HUES6 (cell line): ENCODE data around the gene ABT1.

Source experiments
- H3K27ac ChIP-seq: 2 replicates; pipeline ENCODE4 v1.7.0; 2013; ENCODE audit warnings: low read depth, mild to moderate bottlenecking, low read length, inconsistent platforms
- H3K27me3 ChIP-seq: 2 replicates; pipeline ENCODE4 v1.6.1; 2013; ENCODE audit warnings: low read length; ENCODE audit not compliant: control insufficient read depth, insufficient read depth
- H3K36me3 ChIP-seq: 2 replicates; pipeline ENCODE4 v1.6.1; 2013; ENCODE audit warnings: low read length; ENCODE audit not compliant: control insufficient read depth, insufficient read depth
- H3K4me1 ChIP-seq: 2 replicates; pipeline ENCODE4 v1.6.1; 2013; ENCODE audit warnings: low read length; ENCODE audit not compliant: control insufficient read depth, insufficient read depth
- H3K4me3 ChIP-seq: 2 replicates; pipeline ENCODE4 v1.5.1; 2013; ENCODE audit warnings: low read depth, low read length
- H3K9ac ChIP-seq: one replicate; pipeline ENCODE4 v1.6.1; 2013; ENCODE audit warnings: mild to moderate bottlenecking, low read length
- H3K9me3 ChIP-seq: 2 replicates; pipeline ENCODE4 v1.6.1; 2013; ENCODE audit warnings: low read depth, low read length; ENCODE audit not compliant: control insufficient read depth, insufficient read depth

Gene ABT1

DNA sequence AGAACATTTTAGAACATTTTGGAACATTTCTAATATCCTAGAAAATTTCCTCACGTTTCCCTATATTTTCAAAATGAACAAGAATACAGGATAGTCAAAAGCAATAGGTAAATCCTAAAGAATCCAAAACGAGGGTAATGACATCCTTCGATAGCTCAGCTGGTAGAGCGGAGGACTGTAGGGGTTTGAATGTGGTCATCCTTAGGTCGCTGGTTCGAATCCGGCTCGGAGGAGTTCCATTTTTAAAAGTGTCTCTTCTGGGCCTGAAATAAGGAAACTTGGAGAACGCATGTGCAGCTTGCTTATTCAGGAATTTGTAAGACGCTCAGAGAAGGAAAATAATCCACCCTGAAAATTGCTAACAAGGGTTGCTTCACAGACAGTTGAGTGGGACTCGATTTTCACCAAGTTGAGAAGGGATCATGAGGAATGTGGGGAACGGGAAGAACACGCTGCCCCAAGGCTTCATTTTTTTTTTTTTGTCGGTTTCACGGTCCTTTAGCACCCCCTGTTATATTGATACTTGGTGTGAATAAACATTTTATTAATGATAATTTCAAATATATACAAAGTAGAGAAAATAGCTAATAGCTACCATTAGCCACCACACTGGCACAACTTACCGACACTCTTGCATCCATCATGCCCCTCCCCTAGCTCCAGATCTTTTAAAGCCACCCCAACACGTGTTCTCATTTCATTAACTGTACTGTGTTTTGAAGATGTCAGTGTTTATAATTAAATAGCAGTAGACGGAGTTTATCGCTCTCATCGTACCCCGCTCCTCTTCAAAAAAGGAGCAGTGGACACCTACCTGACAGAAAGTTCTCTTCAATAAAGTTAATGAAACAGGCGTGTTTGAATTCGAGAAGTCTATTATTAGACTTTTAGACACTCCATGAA lies 1.8 kb upstream of the ABT1 start:
- Histone ChIP-seq H3K9ac (no peak overlapping the region), H3K4me1 (peaks cover 5% of the 10 kb centered on the region; the same call in 1 of the 2 replicates), H3K9me3 (no peaks in the 10 kb centered on the region), H3K27me3 (no peaks in the 10 kb centered on the region), H3K4me3 (peak overlapping the region; percentile 96), H3K36me3 (peaks cover 17% of the 10 kb centered on the region), H3K27ac (no peak overlapping the region)

DNA sequence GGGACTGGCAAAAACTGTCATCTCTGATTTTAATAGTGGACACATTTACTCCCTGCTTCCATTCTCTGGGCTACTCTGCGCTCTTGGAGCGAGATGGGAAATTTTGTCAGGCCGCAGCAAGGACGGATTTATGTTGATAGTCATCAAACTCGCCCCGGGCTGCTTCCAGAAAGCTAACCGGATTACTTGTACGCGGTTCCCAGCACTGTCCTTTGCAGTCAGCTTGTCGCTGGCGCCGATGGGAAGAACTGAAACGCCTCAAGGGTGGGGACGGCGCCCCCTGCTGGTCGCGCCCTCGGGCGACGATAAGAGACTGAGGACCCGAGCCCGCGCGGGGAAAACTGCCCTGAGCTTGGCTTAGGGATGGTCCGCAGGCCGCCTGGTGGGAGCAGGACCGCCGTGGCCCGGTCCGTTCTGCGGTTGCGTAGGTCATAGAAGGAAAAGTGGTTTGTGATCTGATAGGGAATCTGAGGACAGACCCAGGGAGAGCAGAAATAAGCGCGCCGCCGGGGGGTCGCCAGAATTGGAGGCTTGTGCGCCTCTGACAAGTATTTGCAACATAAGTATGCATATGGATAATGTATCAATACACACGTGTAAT lies 984 bp upstream of the ABT1 start:
- no peaks in the 10 kb centered on the region for H3K27me3 ChIP-seq
- peak overlapping the region; percentile 96 for H3K4me3 ChIP-seq
- H3K9ac ChIP-seq = no peak overlapping the region
- no peak overlapping the region for H3K27ac ChIP-seq
- peaks cover 5% of the 10 kb centered on the region; the same call in 1 of the 2 replicates for H3K4me1 ChIP-seq
- H3K36me3 ChIP-seq = peaks cover 17% of the 10 kb centered on the region
- H3K9me3 ChIP-seq = no peaks in the 10 kb centered on the region

DNA sequence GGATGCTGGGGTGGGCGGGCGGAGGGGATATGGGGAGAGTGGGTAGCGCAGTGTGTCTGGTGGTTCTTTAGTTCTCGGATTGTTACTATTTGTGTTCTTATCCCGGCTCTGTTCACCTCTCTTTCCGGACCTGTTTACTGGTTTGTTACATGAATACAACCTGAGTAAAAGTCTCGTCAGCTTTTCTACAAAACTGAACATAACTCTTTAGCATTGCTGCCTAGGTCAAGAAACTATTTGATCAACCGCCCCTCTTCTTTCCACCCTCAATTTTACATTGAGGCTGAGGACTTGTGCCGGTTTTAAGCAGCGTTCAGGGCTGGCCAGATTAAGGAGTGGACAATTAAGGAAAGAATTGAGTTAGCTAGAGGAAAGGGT lies 625 bp downstream of the ABT1 start:
- H3K9me3 ChIP-seq = no peaks in the 10 kb centered on the region
- no peak overlapping the region for H3K27ac ChIP-seq
- H3K4me3 ChIP-seq = peak overlapping the region; percentile 96
- peak overlapping the region; percentile 92 for H3K9ac ChIP-seq
- H3K4me1 ChIP-seq = peaks cover 5% of the 10 kb centered on the region; the same call in 1 of the 2 replicates
- peaks cover 17% of the 10 kb centered on the region for H3K36me3 ChIP-seq
- no peaks in the 10 kb centered on the region for H3K27me3 ChIP-seq

DNA sequence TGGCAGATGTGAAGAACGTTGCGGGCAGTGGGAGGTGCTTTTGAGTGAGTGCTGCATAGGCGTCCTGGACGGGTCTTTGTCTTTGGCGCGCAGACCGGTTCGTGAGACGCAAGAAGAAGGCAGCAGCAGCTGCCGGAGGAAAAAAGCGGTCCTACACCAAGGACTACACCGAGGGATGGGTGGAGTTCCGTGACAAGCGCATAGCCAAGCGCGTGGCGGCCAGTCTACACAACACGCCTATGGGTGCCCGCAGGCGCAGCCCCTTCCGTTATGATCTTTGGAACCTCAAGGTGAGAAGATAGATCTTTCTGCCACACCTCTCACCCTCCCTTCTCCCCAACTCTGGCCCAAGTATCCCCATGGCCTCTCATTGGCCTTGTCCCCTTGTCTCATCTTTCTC lies 1.1 kb downstream of the ABT1 start:
- Histone ChIP-seq H3K4me1 (peaks cover 5% of the 10 kb centered on the region; the same call in 1 of the 2 replicates), H3K27ac (no peak overlapping the region), H3K27me3 (no peaks in the 10 kb centered on the region), H3K9ac (no peak overlapping the region), H3K9me3 (no peaks in the 10 kb centered on the region), H3K4me3 (peak overlapping the region; percentile 96), H3K36me3 (peaks cover 17% of the 10 kb centered on the region)

DNA sequence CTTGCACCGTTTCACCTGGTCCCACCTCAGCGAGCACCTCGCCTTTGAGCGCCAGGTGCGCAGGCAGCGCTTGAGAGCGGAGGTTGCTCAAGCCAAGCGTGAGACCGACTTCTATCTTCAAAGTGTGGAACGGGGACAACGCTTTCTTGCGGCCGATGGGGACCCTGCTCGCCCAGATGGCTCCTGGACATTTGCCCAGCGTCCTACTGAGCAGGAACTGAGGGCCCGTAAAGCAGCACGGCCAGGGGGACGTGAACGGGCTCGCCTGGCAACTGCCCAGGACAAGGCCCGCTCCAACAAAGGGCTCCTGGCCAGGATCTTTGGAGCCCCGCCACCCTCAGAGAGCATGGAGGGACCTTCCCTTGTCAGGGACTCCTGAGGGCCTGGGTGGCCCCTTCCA lies 1.5 kb downstream of the ABT1 start:
- H3K36me3 ChIP-seq = peaks cover 17% of the 10 kb centered on the region
- H3K27ac ChIP-seq = no peak overlapping the region
- no peak overlapping the region; the same call in 1 of the 2 replicates for H3K4me3 ChIP-seq
- no peaks in the 10 kb centered on the region for H3K27me3 ChIP-seq
- H3K9me3 ChIP-seq = no peaks in the 10 kb centered on the region
- peaks cover 5% of the 10 kb centered on the region; the same call in 1 of the 2 replicates for H3K4me1 ChIP-seq
- H3K9ac ChIP-seq = no peak overlapping the region

- H3K4me3 ChIP-seq = no peak overlapping the region
- H3K36me3 ChIP-seq = peaks cover 17% of the 10 kb centered on the region
- no peak overlapping the region for H3K27ac ChIP-seq
- peaks cover 5% of the 10 kb centered on the region; the same call in 1 of the 2 replicates for H3K4me1 ChIP-seq
- no peak overlapping the region for H3K9ac ChIP-seq
- H3K27me3 ChIP-seq = no peaks in the 10 kb centered on the region
- no peaks in the 10 kb centered on the region for H3K9me3 ChIP-seq
Measured at GRCh38 chr6:26599134-26599533, 2.4 kb downstream of the ABT1 start.

DNA sequence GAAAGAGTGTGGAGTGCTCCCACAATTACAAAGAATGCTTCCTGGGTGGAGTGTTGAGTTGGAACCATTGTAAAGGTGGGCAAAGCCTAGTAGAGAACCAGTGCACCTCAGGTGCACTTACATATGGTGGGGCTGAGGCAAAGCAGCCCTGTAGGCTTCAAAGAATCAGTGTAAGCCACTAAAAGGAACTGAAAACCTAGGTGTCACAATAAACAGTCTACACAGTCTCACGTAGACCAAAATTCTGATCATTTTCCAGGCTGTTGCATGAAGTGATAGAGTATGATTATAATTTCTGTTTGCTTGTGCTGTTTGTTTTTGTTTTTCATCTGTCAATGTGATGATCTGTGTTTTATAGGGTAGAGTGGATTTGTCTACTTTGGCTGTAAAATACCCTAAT lies 2.8 kb downstream of the ABT1 start:
- no peak overlapping the region for H3K27ac ChIP-seq
- H3K27me3 ChIP-seq = no peaks in the 10 kb centered on the region
- H3K9me3 ChIP-seq = no peaks in the 10 kb centered on the region
- peaks cover 17% of the 10 kb centered on the region for H3K36me3 ChIP-seq
- H3K9ac ChIP-seq = no peak overlapping the region
- no peak overlapping the region for H3K4me3 ChIP-seq
- H3K4me1 ChIP-seq = peaks cover 5% of the 10 kb centered on the region; the same call in 1 of the 2 replicates

DNA sequence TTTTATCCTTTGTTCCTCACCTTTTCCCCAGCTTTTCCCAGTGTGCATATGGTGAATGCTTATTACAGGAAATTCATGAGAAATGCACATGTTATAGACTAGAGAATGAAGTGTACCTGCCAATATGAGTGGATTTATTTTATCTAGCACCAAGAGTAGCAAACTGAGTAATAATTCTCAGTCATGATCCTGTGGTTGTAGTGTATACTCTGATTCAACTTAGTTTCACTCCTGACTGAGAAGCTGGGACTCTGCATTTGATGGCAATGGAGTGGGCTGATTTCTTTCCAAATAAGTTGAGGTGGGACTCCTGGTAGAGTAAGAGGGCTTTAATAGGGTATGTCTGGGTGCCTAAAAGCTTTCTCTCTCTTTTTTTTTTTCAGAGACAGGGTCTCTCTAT lies 4.0 kb downstream of the ABT1 start:
- Histone ChIP-seq H3K4me3 (no peak overlapping the region), H3K27me3 (peaks cover 3% of the 10 kb centered on the region; the same call in 1 of the 2 replicates), H3K27ac (no peak overlapping the region), H3K9me3 (no peaks in the 10 kb centered on the region), H3K36me3 (peaks cover 17% of the 10 kb centered on the region), H3K9ac (no peak overlapping the region), H3K4me1 (peaks cover 5% of the 10 kb centered on the region; the same call in 1 of the 2 replicates)

- H3K27me3 ChIP-seq = peaks cover 6% of the 10 kb centered on the region; the same call in 1 of the 2 replicates
- H3K9ac ChIP-seq = no peak overlapping the region
- H3K4me1 ChIP-seq = peaks cover 5% of the 10 kb centered on the region; the same call in 1 of the 2 replicates
- H3K36me3 ChIP-seq = peaks cover 17% of the 10 kb centered on the region
- no peaks in the 10 kb centered on the region for H3K9me3 ChIP-seq
- H3K4me3 ChIP-seq = no peak overlapping the region
- no peak overlapping the region for H3K27ac ChIP-seq
Measured at GRCh38 chr6:26602262-26602661, 5.5 kb downstream of the ABT1 start.

DNA sequence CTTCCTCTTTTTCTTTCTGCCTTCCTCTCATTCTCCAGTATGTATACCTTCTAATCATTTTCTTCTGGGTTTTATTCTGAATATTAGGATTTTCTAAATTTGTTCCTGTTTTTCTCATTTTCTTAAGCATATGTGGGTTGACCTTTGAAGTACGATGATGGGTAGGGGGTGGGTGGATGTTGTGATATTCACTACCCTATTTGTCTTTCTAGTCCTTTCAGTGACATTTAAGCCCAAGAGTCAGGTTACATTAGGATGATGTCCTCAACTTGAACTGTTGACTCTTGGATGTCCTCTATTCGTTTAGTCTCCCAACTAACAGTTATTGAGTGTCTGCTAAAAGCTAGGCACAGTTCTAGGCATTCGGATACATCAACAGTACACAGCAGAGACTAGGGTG lies 7.3 kb downstream of the ABT1 start:
- peaks cover 9% of the 10 kb centered on the region; the same call in 1 of the 2 replicates for H3K36me3 ChIP-seq
- no peak overlapping the region for H3K9ac ChIP-seq
- peaks cover 6% of the 10 kb centered on the region; the same call in 1 of the 2 replicates for H3K27me3 ChIP-seq
- no peak overlapping the region for H3K4me3 ChIP-seq
- no peaks in the 10 kb centered on the region for H3K9me3 ChIP-seq
- H3K4me1 ChIP-seq = no peaks in the 10 kb centered on the region
- H3K27ac ChIP-seq = no peak overlapping the region

GRCh38 chr6:26604797-26605196 lies 8.0 kb downstream of the ABT1 start:
- Histone ChIP-seq H3K27ac (no peak overlapping the region), H3K4me1 (no peaks in the 10 kb centered on the region)

More at GRCh38 chr6:26604797-26605196, 8.0 kb downstream of the ABT1 start:
- peaks cover 12% of the 10 kb centered on the region; the same call in 1 of the 2 replicates for H3K27me3 ChIP-seq
- H3K9me3 ChIP-seq = no peaks in the 10 kb centered on the region
- H3K4me3 ChIP-seq = no peak overlapping the region
- H3K36me3 ChIP-seq = peaks cover 2% of the 10 kb centered on the region; the same call in 1 of the 2 replicates
- H3K9ac ChIP-seq = no peak overlapping the region
